ENCODE measurements around the gene MRPL11.
"Not testable (repeated sequence)": the region's sequence is repeated elsewhere in the genome, so short reads cannot be mapped to it uniquely, and the experiment has no call there.

MRPL11 gene

DNA sequence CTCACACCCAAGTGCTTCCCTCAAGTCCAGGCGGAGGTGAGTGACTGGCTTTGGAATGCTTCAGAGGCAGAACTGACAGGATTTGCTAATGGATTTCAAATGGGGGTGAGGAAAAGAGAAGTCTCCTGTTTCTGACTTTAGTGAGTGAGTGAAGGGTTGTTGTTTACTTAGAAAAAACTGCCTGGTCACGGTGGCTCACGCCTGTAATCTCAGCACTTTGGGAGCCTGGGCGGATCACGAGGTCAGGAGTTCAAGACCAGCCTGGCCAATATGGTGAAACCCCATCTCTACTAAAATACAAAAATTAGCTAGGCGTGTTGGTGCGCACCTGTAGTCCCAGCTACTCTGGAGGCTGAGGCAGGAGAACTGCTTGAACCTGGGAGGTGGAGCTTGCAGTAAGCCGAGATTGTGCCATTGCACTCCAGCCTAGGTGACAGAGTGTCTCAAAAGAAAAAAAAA, 6.7 kb downstream of the MRPL11 start:
- DNase-seq: not testable (repeated sequence)

- not testable (repeated sequence) for DNase-seq
Observed at GRCh38 chr11:66431287-66431686, 7.4 kb downstream of the MRPL11 start.

DNA sequence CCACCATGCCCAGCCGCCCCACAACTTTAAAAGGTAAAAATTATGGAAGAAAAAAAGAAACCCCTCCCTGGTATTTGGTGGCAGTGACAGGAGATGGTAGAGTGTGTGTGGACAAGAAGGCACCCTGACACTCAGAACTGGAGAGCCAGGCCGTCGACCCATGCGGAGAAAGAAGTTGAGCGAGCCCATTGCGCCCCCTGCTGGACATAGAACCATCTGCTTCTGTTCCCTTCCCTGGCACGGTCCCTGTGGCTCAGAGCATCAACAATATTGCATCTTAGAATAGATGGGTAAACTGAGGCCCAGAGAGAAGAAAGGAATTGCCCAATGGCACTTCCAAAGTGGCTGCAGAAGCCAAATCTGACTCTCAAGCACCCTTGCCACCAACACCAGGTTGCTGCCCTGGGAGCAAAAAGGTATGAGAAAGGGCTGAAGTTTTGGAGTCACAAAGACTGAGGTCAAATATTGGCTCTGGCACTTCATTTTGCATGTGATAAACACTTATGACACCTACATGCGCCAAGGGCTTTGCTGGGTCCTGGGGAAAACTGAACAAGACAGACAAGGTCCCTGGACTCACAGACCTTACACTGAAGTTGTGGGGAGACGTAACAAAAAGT, 8.6 kb downstream of the MRPL11 start:
- peak in 45 of 56 donors; percentile 6 to 83 (median 45) for DNase-seq

- no peak for DNase-seq
Observed at GRCh38 chr11:66428933-66429332, 9.7 kb downstream of the MRPL11 start.

GRCh38 chr11:66426314-66426713, 12.3 kb downstream of the MRPL11 start:
- no peak for DNase-seq

DNA sequence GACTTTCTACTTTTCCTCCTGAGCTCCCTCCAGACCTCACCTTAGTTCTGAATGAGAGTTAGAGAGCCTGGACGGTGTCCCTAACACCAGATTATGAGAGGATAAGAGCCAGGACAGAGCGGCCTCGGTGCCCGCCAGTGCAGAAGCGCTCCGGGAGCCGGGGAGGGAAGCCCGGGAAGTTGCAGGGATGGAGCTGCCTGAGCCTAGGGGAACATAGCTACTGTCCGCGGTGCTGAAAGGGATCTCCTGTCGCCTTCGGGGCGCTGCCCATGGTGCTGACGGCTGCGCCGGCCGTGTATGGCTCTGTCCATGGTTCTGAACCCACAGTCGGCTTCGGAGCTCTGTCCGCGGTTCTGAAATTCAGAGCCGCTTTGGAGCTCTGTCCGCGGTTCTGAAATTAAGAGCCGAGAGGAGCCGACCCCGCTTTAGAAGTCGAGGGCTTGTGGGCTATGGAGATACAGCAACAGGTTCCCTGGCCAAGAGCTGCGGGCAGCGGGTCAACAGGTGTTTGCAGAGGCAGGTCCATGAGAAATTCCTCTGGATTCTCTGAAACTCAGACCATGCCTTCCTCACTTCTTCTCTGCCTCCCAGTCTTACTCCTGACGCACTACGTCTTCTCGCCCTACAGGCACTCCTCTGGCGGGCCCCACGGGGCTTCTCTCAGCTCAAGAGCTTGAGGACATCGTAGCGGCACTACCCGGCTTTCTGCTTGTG, 17.0 kb downstream of the MRPL11 start:
- DNase-seq: peak in 52 of 56 donors; percentile 36 to 92 (median 72)

DNA sequence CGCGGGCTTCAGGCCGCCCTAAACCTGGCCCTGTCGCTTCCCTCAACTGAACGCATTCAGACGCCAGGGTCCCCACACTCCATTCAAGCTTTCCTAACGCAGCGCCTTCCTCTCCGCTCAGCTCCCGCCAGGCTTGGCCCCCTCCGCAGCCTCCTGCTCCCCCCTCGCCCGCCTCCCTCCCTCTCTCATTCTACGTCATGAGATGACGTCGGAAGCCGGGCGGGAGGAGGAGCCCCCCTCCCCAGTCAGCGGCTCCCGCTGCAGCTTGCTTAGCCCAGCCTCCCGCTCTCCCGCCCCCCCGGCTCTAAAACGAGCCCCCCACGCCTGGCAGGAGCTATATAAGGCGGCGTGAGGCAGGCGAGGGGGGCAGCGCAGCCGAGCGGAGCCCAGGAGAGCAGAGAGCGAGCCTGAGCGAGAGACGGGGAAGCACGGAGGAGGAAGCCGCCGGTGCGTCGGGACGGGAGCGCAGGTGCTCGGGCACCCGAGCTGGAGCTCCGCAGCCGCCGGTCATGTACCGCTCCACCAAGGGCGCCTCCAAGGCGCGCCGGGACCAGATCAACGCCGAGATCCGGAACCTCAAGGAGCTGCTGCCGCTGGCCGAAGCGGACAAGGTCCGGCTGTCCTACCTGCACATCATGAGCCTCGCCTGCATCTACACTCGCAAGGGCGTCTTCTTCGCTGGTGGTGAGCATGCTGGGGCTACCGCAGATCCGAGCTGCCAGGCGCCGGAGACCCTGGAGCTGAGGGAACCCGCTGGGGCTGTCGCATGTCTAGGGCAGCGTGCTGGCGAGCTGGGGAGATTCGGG, 17.8 kb downstream of the MRPL11 start, which contains the start of gene NPAS4:
Gene NPAS4, plus strand, starts transcription at position 365 of the 806 bp plus-strand sequence. Its CDS starts 145 bp downstream, at position 510.
- peak in 37 of 56 donors; percentile 7 to 75 (median 31) for DNase-seq

- DNase-seq: peak in 12 of 56 donors; percentile 2 to 59 (median 33)
Observed at GRCh38 chr11:66419825-66420224, 18.8 kb downstream of the MRPL11 start.

GRCh38 chr11:66418986-66419308, 19.7 kb downstream of the MRPL11 start:
- no peak for DNase-seq

- peak in 41 of 56 donors; percentile 6 to 83 (median 54) for DNase-seq
Observed at GRCh38 chr11:66418168-66418985, 20.3 kb downstream of the MRPL11 start.

GRCh38 chr11:66417000-66417399, 21.6 kb downstream of the MRPL11 start:
- peak in 27 of 56 donors; percentile 11 to 81 (median 31) for DNase-seq

DNA sequence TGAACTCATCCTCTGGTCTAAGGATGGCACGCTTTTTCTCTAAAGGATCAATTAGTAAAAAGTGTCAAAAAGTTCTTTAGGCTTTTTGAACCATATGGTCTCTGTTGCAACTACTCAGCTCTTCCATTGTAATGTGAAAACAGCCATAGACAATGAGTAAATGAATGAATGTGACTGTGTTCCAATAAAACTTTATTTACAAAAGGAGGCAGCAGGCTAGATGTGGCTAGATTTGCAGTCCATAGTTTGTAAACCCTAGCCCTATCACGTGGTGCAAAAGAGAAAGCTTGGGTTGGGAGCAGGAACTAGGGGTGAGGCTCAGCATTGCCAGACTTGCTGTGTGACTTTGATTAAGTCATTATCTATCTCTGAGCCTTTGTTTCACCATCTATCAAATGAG, 23.2 kb downstream of the MRPL11 start:
- DNase-seq: no peak

GRCh38 chr11:66414120-66414934, 24.3 kb downstream of the MRPL11 start:
- peak in 1 of 56 donors; percentile 9 for DNase-seq

- DNase-seq: no peak
Observed at GRCh38 chr11:66413167-66413566, 25.5 kb downstream of the MRPL11 start.

DNA sequence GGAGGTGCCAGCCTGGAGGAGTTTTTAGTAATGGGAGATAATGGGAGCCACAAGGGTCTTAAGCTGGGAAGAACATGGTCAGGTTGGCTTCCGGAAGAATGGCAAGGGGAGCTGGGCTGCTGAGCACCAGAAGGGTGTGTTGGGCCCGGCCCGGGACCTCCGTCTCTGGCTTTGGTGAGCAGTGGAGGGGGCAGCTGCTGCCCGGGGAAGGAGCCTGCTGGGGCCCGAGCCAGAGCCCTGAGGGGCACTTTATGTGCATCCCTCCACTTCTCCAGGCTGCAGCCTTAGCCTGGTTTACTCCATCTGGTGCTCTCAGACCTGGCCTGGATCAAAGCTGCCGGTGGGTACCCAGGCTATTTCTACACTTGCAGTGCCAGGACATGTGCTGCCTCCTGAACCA, 26.5 kb downstream of the MRPL11 start:
- DNase-seq: no peak

DNA sequence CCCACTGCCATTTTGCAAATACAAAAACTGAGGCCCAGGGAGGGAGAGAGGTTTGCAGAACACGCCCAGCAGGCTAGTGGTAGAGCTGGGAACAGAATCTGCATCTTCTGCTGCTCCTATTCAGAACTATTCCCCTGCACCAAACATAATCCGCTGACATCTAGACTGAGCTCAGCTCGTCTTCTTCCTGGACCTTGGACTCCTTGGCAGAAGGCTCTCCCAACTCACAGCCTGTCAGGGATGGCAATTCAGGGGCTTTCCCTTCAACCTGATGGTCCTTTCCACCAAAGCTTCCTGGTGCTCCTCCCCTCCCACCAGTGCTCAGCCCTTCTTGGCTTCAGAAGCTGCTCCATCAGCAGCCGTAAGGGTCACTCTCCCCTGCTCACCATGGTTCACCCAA, 27.3 kb downstream of the MRPL11 start:
- DNase-seq: no peak

- DNase-seq: no peak
Observed at GRCh38 chr11:66410191-66410590, 28.5 kb downstream of the MRPL11 start.

DNA sequence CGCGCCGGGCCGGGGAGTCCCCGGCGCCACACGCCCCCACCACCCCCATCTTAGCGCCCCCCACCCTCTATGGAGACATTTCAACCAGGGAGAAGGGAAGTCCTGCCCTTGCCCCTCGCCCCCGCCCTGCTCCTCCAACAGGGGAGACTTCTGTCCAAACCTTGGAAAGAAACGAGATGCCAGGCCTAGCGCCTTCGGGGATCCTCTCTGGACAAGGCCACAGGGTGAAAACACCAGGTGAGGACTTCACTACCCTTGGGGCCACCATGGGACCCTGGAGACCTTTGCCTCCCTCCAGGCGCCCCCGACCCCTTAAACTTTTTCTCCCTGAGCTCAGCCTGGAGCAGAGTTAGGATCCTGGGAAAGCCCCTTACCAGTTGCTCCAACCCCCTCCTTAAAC, 29.4 kb downstream of the MRPL11 start:
- no peak for DNase-seq

DNA sequence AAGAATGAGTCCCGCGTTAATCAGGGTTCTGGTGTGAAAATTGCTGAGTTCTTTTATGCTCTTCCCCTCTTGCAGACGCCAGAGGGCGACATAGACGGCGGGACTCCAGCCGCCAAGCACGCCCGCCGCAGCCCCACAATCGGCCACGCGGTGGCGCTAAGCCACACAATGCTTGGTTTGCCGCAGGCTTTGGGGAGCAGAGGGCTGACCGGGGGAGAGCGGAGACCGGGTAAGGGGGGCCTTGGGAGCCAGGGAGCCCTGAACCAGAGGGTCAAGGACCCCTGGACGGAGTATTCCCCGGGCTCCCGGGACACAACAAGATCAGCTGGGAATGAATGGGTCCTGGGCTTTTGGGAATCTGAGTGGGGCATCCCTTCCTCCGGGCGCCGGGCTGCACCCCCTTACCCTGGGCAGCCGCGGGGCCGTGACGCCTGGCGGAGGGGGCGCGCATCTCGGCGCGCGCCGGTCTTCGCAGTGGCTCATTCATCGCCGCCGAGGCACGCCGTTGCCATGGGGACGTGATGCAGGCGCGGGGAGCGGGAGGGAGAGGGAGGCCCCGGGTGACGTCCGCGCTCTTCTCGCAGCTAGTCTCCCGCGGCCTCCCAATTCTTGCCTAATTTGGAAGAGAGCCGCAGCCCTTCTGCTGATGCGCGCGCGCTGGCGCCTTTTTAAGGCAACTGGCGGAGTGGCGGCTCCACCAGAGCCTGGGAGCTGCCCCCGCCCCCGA, 30.0 kb downstream of the MRPL11 start:
- DNase-seq: peak in 54 of 56 donors; percentile 32 to 92 (median 75)
